Stimulated activated naive B cell treated with anti-CD40 and anti-IgM and Interleukin-4, amounts not matched to agents 10 μg/mL and 1 μg/mL and 100 μg/mL, for 72 hours (primary cell): ENCODE data around the gene ERVMER34-1.
A peak's percentile ranks its signal among the peaks of the same experiment; 100 is the strongest.

Experiments used
- ATAC-seq, 2 donors: fragments of 150-1000 bp; cut with Tn5 transposase; replicated peaks; 2 replicates each; pipeline ENCODE4 v1.10.0; 2021; ENCODE audit warnings: moderate library complexity in 1 of 2
- DNase-seq: peaks from one replicate; pipeline ENCODE4 v3.0.0; 2021
- H3K27ac Mint-ChIP-seq: one replicate; pipeline ENCODE4 v1.8.0; 2022; ENCODE audit warnings: mild to moderate bottlenecking, mixed read lengths
- H3K27me3 Mint-ChIP-seq, 2 donors: one replicate each; pipeline ENCODE4 v1.8.0; 2022; ENCODE audit warnings: mixed read lengths in 2 of 2
- H3K36me3 Mint-ChIP-seq, 2 donors: one replicate each; pipeline ENCODE4 v1.8.0; 2022; ENCODE audit warnings: mixed read lengths in 2 of 2, mild to moderate bottlenecking in 1 of 2
- H3K4me1 Mint-ChIP-seq, 2 donors: one replicate each; pipeline ENCODE4 v1.8.0; 2022; ENCODE audit warnings: mixed read lengths in 2 of 2, mild to moderate bottlenecking in 1 of 2
- H3K4me3 Mint-ChIP-seq, 2 donors: one replicate each; pipeline ENCODE4 v1.8.0; 2022; ENCODE audit warnings: mild to moderate bottlenecking in 2 of 2, mixed read lengths in 2 of 2, moderate library complexity in 1 of 2
- H3K9me3 Mint-ChIP-seq, 2 donors: one replicate each; pipeline ENCODE4 v1.8.0; 2022; ENCODE audit warnings: mixed read lengths in 2 of 2, mild to moderate bottlenecking in 1 of 2

Gene ERVMER34-1, protein sequence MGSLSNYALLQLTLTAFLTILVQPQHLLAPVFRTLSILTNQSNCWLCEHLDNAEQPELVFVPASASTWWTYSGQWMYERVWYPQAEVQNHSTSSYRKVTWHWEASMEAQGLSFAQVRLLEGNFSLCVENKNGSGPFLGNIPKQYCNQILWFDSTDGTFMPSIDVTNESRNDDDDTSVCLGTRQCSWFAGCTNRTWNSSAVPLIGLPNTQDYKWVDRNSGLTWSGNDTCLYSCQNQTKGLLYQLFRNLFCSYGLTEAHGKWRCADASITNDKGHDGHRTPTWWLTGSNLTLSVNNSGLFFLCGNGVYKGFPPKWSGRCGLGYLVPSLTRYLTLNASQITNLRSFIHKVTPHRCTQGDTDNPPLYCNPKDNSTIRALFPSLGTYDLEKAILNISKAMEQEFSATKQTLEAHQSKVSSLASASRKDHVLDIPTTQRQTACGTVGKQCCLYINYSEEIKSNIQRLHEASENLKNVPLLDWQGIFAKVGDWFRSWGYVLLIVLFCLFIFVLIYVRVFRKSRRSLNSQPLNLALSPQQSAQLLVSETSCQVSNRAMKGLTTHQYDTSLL

DNA sequence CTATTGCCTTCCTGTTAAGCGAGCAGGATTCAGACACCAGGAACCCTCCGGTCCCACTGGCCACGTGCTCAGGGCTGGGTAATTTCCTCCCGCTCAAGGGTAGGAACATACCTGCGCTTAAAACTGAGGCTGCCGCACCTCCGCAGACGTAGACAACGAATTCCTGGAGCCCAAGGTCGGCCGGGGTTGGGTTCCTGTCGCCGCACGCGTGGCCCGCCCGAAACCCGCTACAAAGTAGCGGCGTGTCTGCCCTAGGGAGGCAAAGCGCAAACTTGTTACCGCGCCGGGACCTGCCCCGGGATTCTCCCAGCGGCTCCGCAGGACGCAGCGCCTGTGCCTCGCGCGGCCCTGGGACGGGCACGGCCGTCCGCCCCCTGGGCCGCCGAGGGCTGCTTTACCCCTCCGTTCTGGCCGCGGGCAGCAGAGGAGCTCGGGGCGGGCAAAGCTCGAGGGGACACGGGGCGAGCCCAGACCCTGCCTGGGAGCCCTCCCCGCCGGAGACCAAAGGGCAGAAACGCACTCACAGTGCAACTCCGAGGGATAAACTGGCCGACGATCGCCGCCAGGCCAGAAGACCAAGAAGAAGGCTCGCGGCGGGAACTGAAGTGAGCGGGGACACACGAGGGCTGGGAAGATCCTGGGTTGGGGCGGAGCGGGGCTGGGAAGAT, at the start of gene ERVMER34-1:
ERVMER34-1 (minus strand) TSS at position 607 of the 668 bp plus-strand sequence. CDS start 5,905 bp downstream, outside the sequence.
- Mint-ChIP-seq H3K27ac (no peak within 1 kb of the TSS), H3K27me3 (peaks cover 53 to 64% of the 10 kb centered on the region in 2 donors), H3K36me3 (no peaks in the 10 kb centered on the region), H3K4me1 (peaks cover 8% of the 10 kb centered on the region in 2 donors), H3K9me3 (no peaks in the 10 kb centered on the region), H3K4me3 (peak within 1 kb of the TSS; percentile 84 to 87)
- no peak for DNase-seq
- peak; percentile 46 to 57 for ATAC-seq

DNA sequence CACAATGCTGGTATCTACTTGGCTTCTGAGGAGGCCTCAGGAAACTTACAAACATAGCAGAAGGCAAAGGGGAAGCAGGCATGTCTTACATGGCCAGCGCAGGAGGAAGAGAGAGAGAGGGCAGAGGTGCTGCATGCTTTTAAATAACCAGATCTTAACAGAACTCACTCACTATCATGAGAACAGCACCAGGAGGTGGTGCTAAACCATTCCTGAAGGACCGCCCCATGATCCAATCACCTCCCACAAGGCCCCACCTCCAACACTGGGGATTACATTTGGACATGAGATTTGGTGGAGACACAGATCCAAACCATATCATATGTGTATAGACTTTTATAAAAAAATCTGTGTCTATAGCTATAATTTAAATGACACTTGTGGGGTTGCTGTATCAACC, 48.6 kb upstream of the ERVMER34-1 start:
- H3K27ac Mint-ChIP-seq = no peak overlapping the region
- H3K4me3 Mint-ChIP-seq = no peak overlapping the region
- DNase-seq (no peak), ATAC-seq (no peak)
- H3K9me3 Mint-ChIP-seq = peaks cover 12 to 13% of the 10 kb centered on the region in 2 donors
- H3K27me3 Mint-ChIP-seq = peaks cover 24 to 36% of the 10 kb centered on the region in 2 donors
- no peaks in the 10 kb centered on the region for H3K4me1 Mint-ChIP-seq
- H3K36me3 Mint-ChIP-seq = peaks cover 0 to 3% of the 10 kb centered on the region in 2 donors

DNA sequence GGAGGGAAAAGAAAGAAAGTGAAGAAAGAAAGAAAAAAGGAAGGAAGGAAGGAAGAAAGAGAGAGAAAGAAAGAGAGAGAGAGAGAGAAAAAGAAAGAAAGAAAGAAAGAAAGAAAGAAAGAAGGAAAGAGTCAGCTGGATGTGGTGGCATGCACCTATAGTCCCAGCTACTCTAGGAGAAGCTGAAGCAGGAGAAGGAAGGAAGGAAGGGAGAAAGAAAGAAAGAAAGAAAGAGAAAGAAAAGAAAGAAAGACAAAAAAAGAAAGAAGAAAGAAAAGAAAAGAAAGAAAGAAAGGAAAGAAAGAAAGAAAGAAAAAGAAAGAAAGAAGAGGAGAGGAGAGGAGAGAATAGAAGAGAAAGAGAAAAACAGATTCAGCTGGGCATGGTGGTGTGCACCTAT, 44.3 kb upstream of the ERVMER34-1 start:
- no peak overlapping the region for H3K27ac Mint-ChIP-seq
- peaks cover 3 to 4% of the 10 kb centered on the region in 2 donors for H3K9me3 Mint-ChIP-seq
- DNase-seq (no peak), ATAC-seq (no peak)
- H3K27me3 Mint-ChIP-seq = peaks cover 4 to 5% of the 10 kb centered on the region in 2 donors
- no peak overlapping the region for H3K4me3 Mint-ChIP-seq
- H3K36me3 Mint-ChIP-seq = no peaks in the 10 kb centered on the region
- no peaks in the 10 kb centered on the region for H3K4me1 Mint-ChIP-seq

DNA sequence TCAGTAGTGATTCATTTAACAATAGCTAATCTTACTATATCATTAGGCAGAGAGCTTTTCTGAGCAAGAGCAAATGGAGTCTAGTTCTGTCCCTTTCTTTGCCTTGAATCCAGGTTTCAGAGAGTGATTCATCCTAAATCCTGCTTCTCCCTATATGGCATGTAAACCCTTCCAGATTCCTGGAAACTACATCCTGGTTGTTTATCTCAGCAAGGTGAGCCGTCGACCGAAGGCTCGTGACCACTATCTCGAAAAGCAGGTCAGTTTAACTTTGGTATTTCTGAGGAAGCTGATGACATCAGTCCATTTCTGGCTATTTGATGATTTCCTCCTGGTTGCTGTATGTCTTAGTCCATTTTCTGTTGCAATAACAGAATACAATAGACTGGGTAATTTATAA, 40.7 kb upstream of the ERVMER34-1 start:
- no peak for ATAC-seq
- H3K27me3 Mint-ChIP-seq = no peaks in the 10 kb centered on the region
- DNase-seq = no peak
- no peaks in the 10 kb centered on the region for H3K36me3 Mint-ChIP-seq
- H3K4me1 Mint-ChIP-seq = no peaks in the 10 kb centered on the region
- no peak overlapping the region for H3K27ac Mint-ChIP-seq
- no peaks in the 10 kb centered on the region for H3K9me3 Mint-ChIP-seq
- no peak overlapping the region for H3K4me3 Mint-ChIP-seq

DNA sequence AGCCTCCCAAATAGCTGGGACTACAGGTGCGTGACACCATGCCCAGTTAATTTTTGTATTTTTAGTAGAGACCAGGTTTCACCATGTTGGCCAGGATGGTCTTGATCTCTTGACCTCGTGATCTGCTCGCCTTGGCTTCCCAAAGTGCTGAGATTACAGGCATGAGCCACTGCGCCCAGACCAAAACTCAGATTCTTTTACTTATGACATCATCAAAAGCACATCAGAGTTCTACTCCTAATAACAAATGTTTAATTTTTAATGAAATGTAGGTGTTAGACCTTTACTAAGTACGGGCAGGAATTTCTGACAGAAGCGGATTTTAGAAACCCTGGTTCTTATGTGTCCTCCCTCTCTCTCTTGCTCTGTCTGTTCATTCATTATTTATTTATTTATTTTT, 38.5 kb upstream of the ERVMER34-1 start:
- DNase-seq (no peak), ATAC-seq (no peak)
- H3K9me3 Mint-ChIP-seq = no peaks in the 10 kb centered on the region
- H3K27ac Mint-ChIP-seq = no peak overlapping the region
- no peak overlapping the region for H3K4me3 Mint-ChIP-seq
- H3K4me1 Mint-ChIP-seq = no peaks in the 10 kb centered on the region
- H3K27me3 Mint-ChIP-seq = no peaks in the 10 kb centered on the region
- H3K36me3 Mint-ChIP-seq = no peaks in the 10 kb centered on the region

DNA sequence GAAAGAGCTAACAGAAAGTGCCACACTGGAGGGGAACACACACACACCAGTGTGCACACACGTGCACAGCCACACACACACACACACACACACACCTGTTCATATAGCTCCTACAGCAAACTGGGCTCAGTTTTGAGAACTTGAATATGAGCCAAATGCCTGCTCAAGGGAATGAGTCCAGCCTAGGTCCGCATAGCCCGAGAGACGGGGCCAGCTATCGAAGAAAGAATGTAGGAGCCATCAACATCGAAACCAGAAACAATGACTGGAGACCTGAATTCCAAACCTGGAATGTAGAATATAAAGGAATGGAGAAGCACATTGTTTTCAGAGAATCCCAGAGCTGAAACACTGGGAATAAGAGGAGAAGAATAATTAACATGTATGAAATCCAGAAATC, 37.6 kb upstream of the ERVMER34-1 start:
- H3K4me1 Mint-ChIP-seq = no peaks in the 10 kb centered on the region
- H3K27me3 Mint-ChIP-seq = no peaks in the 10 kb centered on the region
- no peak overlapping the region for H3K4me3 Mint-ChIP-seq
- ATAC-seq (no peak), DNase-seq (no peak)
- no peak overlapping the region for H3K27ac Mint-ChIP-seq
- no peaks in the 10 kb centered on the region for H3K9me3 Mint-ChIP-seq
- H3K36me3 Mint-ChIP-seq = no peaks in the 10 kb centered on the region

DNA sequence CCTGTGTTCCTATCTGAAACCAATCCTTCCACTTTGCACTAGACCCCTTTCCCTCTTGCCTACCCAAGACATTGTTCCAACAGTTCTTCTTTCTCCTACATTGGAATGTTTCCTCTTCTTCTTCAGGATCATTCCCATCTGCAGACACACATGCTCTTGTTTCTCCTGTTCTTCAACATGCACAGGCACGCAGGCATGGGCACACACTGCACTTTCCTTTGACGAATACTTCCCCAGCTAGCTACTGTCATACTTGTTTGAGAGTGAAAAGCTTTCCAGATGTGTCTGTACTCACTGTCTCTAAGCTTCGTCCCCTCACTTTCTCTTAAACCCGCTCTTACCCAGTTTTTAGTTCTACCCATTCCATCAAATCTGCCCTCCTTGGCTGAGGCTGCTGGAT, 31.8 kb upstream of the ERVMER34-1 start:
- no peaks in the 10 kb centered on the region for H3K36me3 Mint-ChIP-seq
- no peaks in the 10 kb centered on the region for H3K9me3 Mint-ChIP-seq
- DNase-seq (no peak), ATAC-seq (no peak)
- H3K27me3 Mint-ChIP-seq = peaks cover 2 to 8% of the 10 kb centered on the region in 2 donors
- H3K4me1 Mint-ChIP-seq = no peaks in the 10 kb centered on the region
- H3K27ac Mint-ChIP-seq = no peak overlapping the region
- no peak overlapping the region for H3K4me3 Mint-ChIP-seq

DNA sequence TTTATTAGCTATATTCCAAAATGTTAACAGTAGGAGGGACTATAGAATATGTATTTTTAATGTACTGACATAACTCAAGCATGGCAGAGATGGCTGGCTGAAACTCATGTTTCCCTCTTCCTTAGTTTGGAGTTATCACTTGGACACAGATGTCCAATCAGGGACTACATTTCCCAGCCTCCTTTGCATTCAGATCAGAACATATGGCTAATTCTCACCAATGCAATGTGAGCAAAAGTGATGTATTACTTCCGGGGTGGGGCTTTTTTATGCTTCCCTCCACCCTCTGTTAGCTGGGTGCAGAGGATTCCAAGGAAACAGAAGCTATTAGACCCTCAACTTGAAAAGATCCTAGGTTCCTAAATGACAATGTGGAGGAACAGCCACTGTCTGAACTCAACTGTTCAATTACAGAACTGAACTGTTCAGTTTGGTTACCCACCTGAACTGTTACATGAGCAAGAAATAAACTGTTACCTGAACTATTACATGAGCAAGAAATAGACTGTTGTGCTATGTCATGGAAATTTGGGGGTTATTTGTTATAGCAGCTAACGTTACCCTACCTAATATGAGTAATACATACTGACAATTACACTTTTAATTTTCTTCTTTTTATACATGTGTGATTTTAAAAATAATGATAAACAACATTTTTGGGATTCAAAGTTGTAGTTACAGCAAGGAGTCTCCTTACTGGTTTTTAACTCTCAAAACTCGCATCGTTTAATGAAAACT, 29.6 kb upstream of the ERVMER34-1 start:
- H3K27me3 Mint-ChIP-seq = peaks cover 17% of the 10 kb centered on the region in 2 donors
- no peak for DNase-seq
- H3K9me3 Mint-ChIP-seq = no peaks in the 10 kb centered on the region
- no peak overlapping the region for H3K4me3 Mint-ChIP-seq
- no peak for ATAC-seq
- no peak overlapping the region for H3K27ac Mint-ChIP-seq
- no peaks in the 10 kb centered on the region for H3K36me3 Mint-ChIP-seq
- H3K4me1 Mint-ChIP-seq = no peaks in the 10 kb centered on the region

DNA sequence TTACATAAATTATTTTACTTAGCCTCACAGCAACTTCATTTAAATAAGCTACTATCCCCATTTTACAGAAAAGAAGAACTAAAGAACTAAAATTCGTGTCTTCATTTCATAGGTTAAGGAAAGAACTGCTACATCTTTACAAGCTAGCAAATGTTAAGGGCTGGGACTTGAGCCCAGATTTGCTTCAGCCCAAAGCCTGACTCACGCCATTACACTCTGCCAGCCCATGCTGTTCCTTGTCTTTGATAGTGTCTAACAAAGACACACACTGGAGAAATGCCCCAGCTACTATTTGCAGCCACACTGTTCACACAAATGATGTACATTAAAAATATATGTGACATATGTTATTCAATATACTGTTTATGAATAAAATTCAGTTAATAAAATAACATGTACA, 29.0 kb upstream of the ERVMER34-1 start:
- H3K4me1 Mint-ChIP-seq = no peaks in the 10 kb centered on the region
- H3K36me3 Mint-ChIP-seq = no peaks in the 10 kb centered on the region
- no peak overlapping the region for H3K4me3 Mint-ChIP-seq
- H3K27me3 Mint-ChIP-seq = peaks cover 17% of the 10 kb centered on the region in 2 donors
- H3K27ac Mint-ChIP-seq = no peak overlapping the region
- no peaks in the 10 kb centered on the region for H3K9me3 Mint-ChIP-seq
- ATAC-seq (no peak), DNase-seq (no peak)

DNA sequence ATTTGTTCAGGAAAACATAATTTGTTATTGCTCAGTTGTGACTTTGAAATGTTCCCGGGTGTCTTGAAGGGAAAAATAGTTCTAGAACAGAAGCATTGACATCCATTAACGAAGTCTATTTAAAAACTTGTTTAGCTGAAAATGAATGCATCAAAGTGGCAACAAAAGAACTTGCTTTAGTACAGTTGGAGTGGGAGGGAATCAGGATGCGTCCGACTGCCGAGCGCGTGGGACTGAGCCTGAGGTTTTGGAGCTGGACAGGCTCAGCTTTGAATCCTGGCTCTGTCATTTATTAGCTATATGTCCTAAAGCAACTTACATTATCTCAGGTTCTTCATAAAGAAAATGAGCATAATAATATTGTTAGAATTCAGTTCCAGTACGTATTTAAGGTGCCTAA, 9.0 kb upstream of the ERVMER34-1 start:
- Mint-ChIP-seq H3K4me1 (peaks cover 0 to 2% of the 10 kb centered on the region in 2 donors), H3K4me3 (no peak overlapping the region), H3K27ac (no peak overlapping the region), H3K9me3 (no peaks in the 10 kb centered on the region), H3K27me3 (peaks cover 11 to 29% of the 10 kb centered on the region in 2 donors), H3K36me3 (no peaks in the 10 kb centered on the region)
- DNase-seq (no peak), ATAC-seq (no peak)

DNA sequence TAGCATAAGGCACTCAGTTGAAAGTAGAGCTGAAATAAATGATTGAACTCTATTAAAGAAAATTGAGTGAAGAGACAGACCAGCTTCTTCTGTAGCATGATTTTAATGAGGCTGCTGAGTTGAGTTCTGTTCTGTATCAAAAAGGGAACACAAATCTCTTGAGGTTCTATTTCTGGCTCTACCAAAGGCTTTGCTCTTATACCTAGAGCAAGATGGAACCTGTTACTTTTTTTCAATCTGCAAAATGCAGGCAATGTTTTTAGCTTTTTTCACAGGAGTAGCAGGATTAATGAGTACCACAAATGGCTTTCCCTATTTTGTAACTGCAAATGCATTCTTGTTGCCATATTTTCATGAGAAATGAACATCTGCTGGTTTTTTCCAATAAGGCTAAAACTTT, 4.2 kb upstream of the ERVMER34-1 start:
- H3K4me3 Mint-ChIP-seq = no peak overlapping the region
- peaks cover 49 to 61% of the 10 kb centered on the region in 2 donors for H3K27me3 Mint-ChIP-seq
- no peak for ATAC-seq
- DNase-seq = no peak
- H3K36me3 Mint-ChIP-seq = no peaks in the 10 kb centered on the region
- no peak overlapping the region for H3K27ac Mint-ChIP-seq
- H3K4me1 Mint-ChIP-seq = peaks cover 7 to 8% of the 10 kb centered on the region in 2 donors
- no peaks in the 10 kb centered on the region for H3K9me3 Mint-ChIP-seq

DNA sequence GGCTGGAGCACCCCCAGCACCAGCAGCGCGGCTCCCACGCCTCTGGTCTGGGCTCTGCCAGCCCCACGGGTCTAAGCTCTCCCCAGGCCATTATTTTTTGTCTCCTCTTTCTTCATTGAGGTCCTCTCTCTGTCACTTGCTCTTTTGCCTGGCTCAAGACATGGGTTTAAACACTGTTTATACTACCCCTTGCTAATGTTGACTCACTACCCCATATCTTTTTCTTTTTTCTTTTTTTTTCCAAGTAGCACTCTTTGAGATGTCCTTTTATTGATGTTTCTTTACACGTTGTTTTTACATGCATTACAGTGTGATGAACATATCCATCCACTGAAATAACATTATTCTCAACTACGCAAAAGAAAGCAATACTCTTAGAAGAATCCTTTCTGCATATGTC, 1.7 kb upstream of the ERVMER34-1 start:
- H3K36me3 Mint-ChIP-seq = no peaks in the 10 kb centered on the region
- H3K27ac Mint-ChIP-seq = no peak overlapping the region
- no peak for DNase-seq
- no peak for ATAC-seq
- no peaks in the 10 kb centered on the region for H3K9me3 Mint-ChIP-seq
- peaks cover 58 to 69% of the 10 kb centered on the region in 2 donors for H3K27me3 Mint-ChIP-seq
- peaks cover 8% of the 10 kb centered on the region in 2 donors for H3K4me1 Mint-ChIP-seq
- H3K4me3 Mint-ChIP-seq = no peak overlapping the region

DNA sequence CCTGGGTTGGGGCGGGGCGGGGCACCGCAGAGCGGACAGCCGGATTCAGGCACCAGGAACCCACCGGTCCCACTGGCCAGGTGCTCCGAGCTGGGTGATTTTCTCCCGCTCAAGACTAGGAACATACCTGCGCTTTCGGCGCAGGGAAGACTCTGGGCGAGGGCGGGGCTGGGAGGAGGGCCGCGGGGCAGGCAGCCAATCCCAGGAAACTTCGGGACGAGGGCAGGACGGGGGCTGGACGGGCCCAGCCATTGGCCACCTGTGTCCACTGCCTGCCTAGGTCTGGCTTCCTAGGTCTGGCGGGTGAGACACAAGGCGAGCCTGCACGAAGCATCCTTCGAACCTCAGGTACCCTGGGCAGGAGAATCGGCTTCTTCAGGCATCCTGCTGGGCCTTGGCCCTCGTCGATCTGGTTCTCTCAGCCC, 274 bp upstream of the ERVMER34-1 start:
- Mint-ChIP-seq H3K36me3 (no peaks in the 10 kb centered on the region), H3K9me3 (no peaks in the 10 kb centered on the region), H3K27ac (no peak overlapping the region), H3K4me3 (peak overlapping the region; percentile 84 to 87), H3K27me3 (peaks cover 53 to 58% of the 10 kb centered on the region in 2 donors), H3K4me1 (peaks cover 8% of the 10 kb centered on the region in 2 donors)
- ATAC-seq = peak; percentile 25 to 34
- DNase-seq = no peak

DNA sequence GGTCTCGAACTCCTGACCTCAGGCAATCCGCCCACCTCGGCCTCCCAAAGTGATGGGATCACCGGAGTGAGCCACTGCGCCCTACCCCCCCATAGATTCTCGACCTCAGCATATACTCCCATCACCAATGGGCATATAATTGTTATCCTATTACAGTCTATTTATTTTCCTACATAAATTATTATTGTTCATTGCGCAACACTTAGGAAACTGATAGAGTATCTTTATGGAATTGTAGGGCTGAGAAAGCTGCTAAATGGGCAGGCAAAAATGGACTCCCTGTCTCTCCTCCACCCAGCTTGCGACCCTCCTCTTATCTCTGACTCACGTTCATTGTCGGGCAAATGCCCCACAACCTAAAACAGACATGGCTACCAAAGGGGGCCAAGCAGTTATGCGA, 1.0 kb downstream of the ERVMER34-1 start:
- no peak for DNase-seq
- Mint-ChIP-seq H3K9me3 (no peaks in the 10 kb centered on the region), H3K4me3 (peak overlapping the region in 1 of 2 donors; percentile 84), H3K27ac (no peak overlapping the region), H3K27me3 (peaks cover 53 to 68% of the 10 kb centered on the region in 2 donors), H3K4me1 (peaks cover 6 to 8% of the 10 kb centered on the region in 2 donors), H3K36me3 (no peaks in the 10 kb centered on the region)
- ATAC-seq = no peak
